ENCODE data around the gene PRKCA.

PRKCA gene

GRCh38 chr17:66810951-66811682, 508.7 kb downstream of the PRKCA start:
- H3K9me3 ChIP-seq = no peaks in the 10 kb centered on the region
- H3K36me3 ChIP-seq (replicated peaks) = no peaks in the 10 kb centered on the region
- no peak overlapping the region for H3K4me3 ChIP-seq
- in situ Hi-C loops (cut with MboI; ENCODE audit: low sequenced_read_pairs) = no loop called here
- H3K27me3 ChIP-seq (ENCODE audit: low read depth) = no peaks in the 10 kb centered on the region
- DNase-seq (ENCODE audit: low spot score in 2 of 2) = no peak
- H3K4me1 ChIP-seq = no peaks in the 10 kb centered on the region; the same call in 1 of the 2 replicates

- in situ Hi-C loops (cut with MboI; ENCODE audit: low sequenced_read_pairs) = no loop called here
- H3K4me3 ChIP-seq = no peak overlapping the region
- H3K36me3 ChIP-seq (replicated peaks) = no peaks in the 10 kb centered on the region
- H3K9me3 ChIP-seq = no peaks in the 10 kb centered on the region
- no peaks in the 10 kb centered on the region for H3K27me3 ChIP-seq (ENCODE audit: low read depth)
- DNase-seq (ENCODE audit: low spot score in 2 of 2) = no peak
- H3K4me1 ChIP-seq = no peaks in the 10 kb centered on the region; the same call in 1 of the 2 replicates
Observed at GRCh38 chr17:66811683-66812054, 509.3 kb downstream of the PRKCA start.

GRCh38 chr17:66812571-66812970, 510.2 kb downstream of the PRKCA start:
- in situ Hi-C loops (cut with MboI; ENCODE audit: low sequenced_read_pairs) = no loop called here
- H3K36me3 ChIP-seq (replicated peaks) = no peaks in the 10 kb centered on the region

GRCh38 chr17:66813296-66813695, 510.9 kb downstream of the PRKCA start:
- in situ Hi-C loops (cut with MboI; ENCODE audit: low sequenced_read_pairs) = no loop called here
- Histone ChIP-seq H3K4me3 (no peak overlapping the region), H3K27me3 (ENCODE audit: low read depth) (no peaks in the 10 kb centered on the region), H3K36me3 (replicated peaks) (no peaks in the 10 kb centered on the region), H3K4me1 (no peaks in the 10 kb centered on the region; the same call in 1 of the 2 replicates), H3K9me3 (no peaks in the 10 kb centered on the region)
- no peak for DNase-seq (ENCODE audit: low spot score in 2 of 2)

More at GRCh38 chr17:66812571-66812970, 510.2 kb downstream of the PRKCA start:
- H3K4me3 ChIP-seq = no peak overlapping the region
- no peaks in the 10 kb centered on the region; the same call in 1 of the 2 replicates for H3K4me1 ChIP-seq
- no peaks in the 10 kb centered on the region for H3K9me3 ChIP-seq
- no peak for DNase-seq (ENCODE audit: low spot score in 2 of 2)
- no peaks in the 10 kb centered on the region for H3K27me3 ChIP-seq (ENCODE audit: low read depth)

- Histone ChIP-seq H3K4me3 (no peak overlapping the region), H3K9me3 (no peaks in the 10 kb centered on the region), H3K36me3 (replicated peaks) (no peaks in the 10 kb centered on the region), H3K4me1 (no peaks in the 10 kb centered on the region; the same call in 1 of the 2 replicates), H3K27me3 (ENCODE audit: low read depth) (no peaks in the 10 kb centered on the region)
- no peak for DNase-seq (ENCODE audit: low spot score in 2 of 2)
- in situ Hi-C loops (cut with MboI; ENCODE audit: low sequenced_read_pairs) = no loop called here
Observed at GRCh38 chr17:66814026-66814425, 511.6 kb downstream of the PRKCA start.

GRCh38 chr17:66814570-66814969, 512.2 kb downstream of the PRKCA start:
- no peaks in the 10 kb centered on the region for H3K9me3 ChIP-seq
- no peak for DNase-seq (ENCODE audit: low spot score in 2 of 2)
- H3K36me3 ChIP-seq (replicated peaks) = no peaks in the 10 kb centered on the region
- H3K27me3 ChIP-seq (ENCODE audit: low read depth) = no peaks in the 10 kb centered on the region
- in situ Hi-C loops (cut with MboI; ENCODE audit: low sequenced_read_pairs) = no loop called here
- H3K4me3 ChIP-seq = no peak overlapping the region
- no peaks in the 10 kb centered on the region; the same call in 1 of the 2 replicates for H3K4me1 ChIP-seq

GRCh38 chr17:66817750-66818149, 515.3 kb downstream of the PRKCA start:
- H3K4me1 ChIP-seq = no peaks in the 10 kb centered on the region
- H3K36me3 ChIP-seq (replicated peaks) = no peaks in the 10 kb centered on the region
- no peak overlapping the region for H3K4me3 ChIP-seq
- DNase-seq (ENCODE audit: low spot score in 2 of 2) = no peak
- H3K27me3 ChIP-seq (ENCODE audit: low read depth) = no peaks in the 10 kb centered on the region
- H3K9me3 ChIP-seq = no peaks in the 10 kb centered on the region
- in situ Hi-C loops (cut with MboI; ENCODE audit: low sequenced_read_pairs) = no loop called here

GRCh38 chr17:66819466-66819865, 517.1 kb downstream of the PRKCA start:
- in situ Hi-C loops (cut with MboI; ENCODE audit: low sequenced_read_pairs) = no loop called here

GRCh38 chr17:66822009-66822408, 519.6 kb downstream of the PRKCA start:
- no peaks in the 10 kb centered on the region for H3K9me3 ChIP-seq
- DNase-seq (ENCODE audit: low spot score in 2 of 2) = no peak
- no peak overlapping the region for H3K4me3 ChIP-seq
- H3K4me1 ChIP-seq = no peaks in the 10 kb centered on the region
- no peaks in the 10 kb centered on the region for H3K27me3 ChIP-seq (ENCODE audit: low read depth)
- H3K36me3 ChIP-seq (replicated peaks) = no peaks in the 10 kb centered on the region
- in situ Hi-C loops (cut with MboI; ENCODE audit: low sequenced_read_pairs) = no loop called here

More at GRCh38 chr17:66819466-66819865, 517.1 kb downstream of the PRKCA start:
- DNase-seq (ENCODE audit: low spot score in 2 of 2) = no peak
- H3K9me3 ChIP-seq = no peaks in the 10 kb centered on the region
- H3K27me3 ChIP-seq (ENCODE audit: low read depth) = no peaks in the 10 kb centered on the region
- no peaks in the 10 kb centered on the region for H3K4me1 ChIP-seq
- no peaks in the 10 kb centered on the region for H3K36me3 ChIP-seq (replicated peaks)
- H3K4me3 ChIP-seq = no peak overlapping the region

- no peak overlapping the region for H3K4me3 ChIP-seq
- no peaks in the 10 kb centered on the region for H3K4me1 ChIP-seq
- H3K9me3 ChIP-seq = no peaks in the 10 kb centered on the region
- no peak for DNase-seq (ENCODE audit: low spot score in 2 of 2)
- H3K36me3 ChIP-seq (replicated peaks) = no peaks in the 10 kb centered on the region
- peaks cover 5% of the 10 kb centered on the region; the same call in 1 of the 2 replicates for H3K27me3 ChIP-seq (ENCODE audit: low read depth)
- in situ Hi-C loops (cut with MboI; ENCODE audit: low sequenced_read_pairs) = no loop called here
Observed at GRCh38 chr17:66826856-66827255, 524.4 kb downstream of the PRKCA start.

- no peaks in the 10 kb centered on the region for H3K4me1 ChIP-seq
- peaks cover 6% of the 10 kb centered on the region; the same call in 1 of the 2 replicates for H3K27me3 ChIP-seq (ENCODE audit: low read depth)
- no peak overlapping the region for H3K4me3 ChIP-seq
- H3K36me3 ChIP-seq (replicated peaks) = no peaks in the 10 kb centered on the region
- no peaks in the 10 kb centered on the region for H3K9me3 ChIP-seq
- in situ Hi-C loops (cut with MboI; ENCODE audit: low sequenced_read_pairs) = no loop called here
- peak; percentile 6 to 59 for DNase-seq (ENCODE audit: low spot score in 2 of 2)
Observed at GRCh38 chr17:66829386-66829864, 527.0 kb downstream of the PRKCA start.

GRCh38 chr17:66829883-66830282, 527.5 kb downstream of the PRKCA start:
- DNase-seq (ENCODE audit: low spot score in 2 of 2) = no peak
- in situ Hi-C loops (cut with MboI; ENCODE audit: low sequenced_read_pairs) = no loop called here
- Histone ChIP-seq H3K4me1 (no peaks in the 10 kb centered on the region; the same call in 1 of the 2 replicates), H3K27me3 (ENCODE audit: low read depth) (peaks cover 9% of the 10 kb centered on the region; the same call in 1 of the 2 replicates), H3K4me3 (no peak overlapping the region), H3K36me3 (replicated peaks) (no peaks in the 10 kb centered on the region), H3K9me3 (no peaks in the 10 kb centered on the region)

GRCh38 chr17:66830451-66830850, 528.0 kb downstream of the PRKCA start:
- H3K4me1 ChIP-seq = no peaks in the 10 kb centered on the region; the same call in 1 of the 2 replicates
- no peaks in the 10 kb centered on the region for H3K36me3 ChIP-seq (replicated peaks)
- in situ Hi-C loops (cut with MboI; ENCODE audit: low sequenced_read_pairs) = no loop called here
- no peak for DNase-seq (ENCODE audit: low spot score in 2 of 2)
- no peak overlapping the region for H3K4me3 ChIP-seq
- H3K27me3 ChIP-seq (ENCODE audit: low read depth) = peaks cover 13% of the 10 kb centered on the region; the same call in 1 of the 2 replicates
- H3K9me3 ChIP-seq = no peaks in the 10 kb centered on the region

- Histone ChIP-seq H3K9me3 (no peaks in the 10 kb centered on the region), H3K27me3 (ENCODE audit: low read depth) (peaks cover 19% of the 10 kb centered on the region), H3K36me3 (replicated peaks) (no peaks in the 10 kb centered on the region), H3K4me1 (no peaks in the 10 kb centered on the region; the same call in 1 of the 2 replicates), H3K4me3 (no peak overlapping the region)
- DNase-seq (ENCODE audit: low spot score in 2 of 2) = no peak
- in situ Hi-C loops (cut with MboI; ENCODE audit: low sequenced_read_pairs) = no loop called here
Observed at GRCh38 chr17:66831383-66832210, 529.2 kb downstream of the PRKCA start.
